GM12872 (cell line): ENCODE measurements around the gene SLC25A15.

Experiments
- TF ChIP-seq, protein P1 (sequence below): IDR thresholded peaks from 3 replicates; pipeline ENCODE4 v1.5.1; 2011; ENCODE audit warnings: low read depth, mild to moderate bottlenecking, low read length, moderate library complexity; ENCODE audit not compliant: insufficient read depth

Gene SLC25A15

DNA sequence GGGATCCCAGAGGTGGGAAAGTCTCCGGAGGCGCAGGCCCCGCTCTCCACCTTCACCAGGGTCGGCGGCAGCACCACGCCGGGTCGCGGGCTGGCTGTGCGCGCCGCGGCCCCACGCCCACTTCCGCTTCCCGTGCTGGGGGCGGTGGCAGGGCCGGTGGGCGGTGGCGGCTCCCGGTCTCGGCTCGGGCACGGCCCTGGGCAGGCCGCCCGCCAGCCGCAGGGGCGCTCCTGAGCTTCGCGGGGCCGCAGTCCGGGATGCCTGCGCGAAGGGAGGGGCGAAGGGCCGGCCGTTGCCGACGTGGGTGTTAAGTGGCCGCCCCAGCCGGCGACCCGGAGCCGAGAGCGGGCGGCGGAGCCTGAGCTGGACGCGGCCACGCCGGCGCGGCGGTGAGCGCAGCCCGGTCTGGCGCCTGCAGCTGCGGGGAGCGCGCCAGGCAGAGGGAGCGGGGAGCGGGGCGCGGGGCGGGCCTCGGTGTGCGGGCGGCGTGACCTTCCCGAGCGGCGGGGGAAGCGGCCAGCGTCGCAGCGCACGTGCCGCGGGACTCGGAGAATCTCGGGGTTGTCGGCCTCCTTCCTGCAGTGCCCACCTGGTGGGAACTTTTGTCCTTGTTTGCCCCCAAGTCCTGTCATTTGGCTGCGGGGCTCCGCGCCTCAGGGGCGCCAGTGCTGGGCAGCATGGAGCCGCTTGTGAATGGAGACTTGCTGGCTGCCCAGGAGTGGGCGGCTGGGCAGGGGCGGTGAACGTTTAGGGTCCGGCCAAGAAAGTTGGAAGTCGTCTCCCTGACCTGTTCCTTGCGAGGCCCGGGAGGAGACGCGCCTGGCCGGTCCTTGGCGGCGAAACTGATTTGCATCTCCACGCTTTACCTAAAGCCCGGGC, at the start of gene SLC25A15:
SLC25A15 (plus strand) TSS at position 337 of the 879 bp plus-strand sequence. CDS start 3,616 bp downstream, outside the sequence.
- TF ChIP-seq, protein P1, sequence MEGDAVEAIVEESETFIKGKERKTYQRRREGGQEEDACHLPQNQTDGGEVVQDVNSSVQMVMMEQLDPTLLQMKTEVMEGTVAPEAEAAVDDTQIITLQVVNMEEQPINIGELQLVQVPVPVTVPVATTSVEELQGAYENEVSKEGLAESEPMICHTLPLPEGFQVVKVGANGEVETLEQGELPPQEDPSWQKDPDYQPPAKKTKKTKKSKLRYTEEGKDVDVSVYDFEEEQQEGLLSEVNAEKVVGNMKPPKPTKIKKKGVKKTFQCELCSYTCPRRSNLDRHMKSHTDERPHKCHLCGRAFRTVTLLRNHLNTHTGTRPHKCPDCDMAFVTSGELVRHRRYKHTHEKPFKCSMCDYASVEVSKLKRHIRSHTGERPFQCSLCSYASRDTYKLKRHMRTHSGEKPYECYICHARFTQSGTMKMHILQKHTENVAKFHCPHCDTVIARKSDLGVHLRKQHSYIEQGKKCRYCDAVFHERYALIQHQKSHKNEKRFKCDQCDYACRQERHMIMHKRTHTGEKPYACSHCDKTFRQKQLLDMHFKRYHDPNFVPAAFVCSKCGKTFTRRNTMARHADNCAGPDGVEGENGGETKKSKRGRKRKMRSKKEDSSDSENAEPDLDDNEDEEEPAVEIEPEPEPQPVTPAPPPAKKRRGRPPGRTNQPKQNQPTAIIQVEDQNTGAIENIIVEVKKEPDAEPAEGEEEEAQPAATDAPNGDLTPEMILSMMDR = peak; percentile 43; the same call in 1 of the 3 replicates

DNA sequence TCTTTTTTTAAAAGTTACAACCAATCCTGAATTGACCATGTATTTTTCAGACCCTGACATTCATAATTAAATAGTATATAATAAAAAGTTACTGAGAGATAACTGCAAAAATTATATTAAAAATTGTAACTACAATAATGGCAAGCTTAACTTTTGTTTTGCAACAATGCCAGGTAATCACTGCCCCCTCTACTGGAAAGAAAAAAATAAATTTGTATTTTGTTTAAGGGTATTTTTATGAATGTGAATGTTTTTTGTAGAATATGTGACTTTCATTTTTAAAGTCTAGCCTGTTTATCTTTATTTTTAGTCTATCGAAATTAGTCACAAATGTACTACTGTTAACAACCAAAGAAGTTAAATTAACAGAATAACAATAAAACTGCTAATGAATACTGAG, 40.1 kb upstream of the SLC25A15 start:
- TF ChIP-seq, protein P1 = no peak

GRCh38 chr13:40755082-40755700, 34.2 kb upstream of the SLC25A15 start:
- TF ChIP-seq, protein P1 = no peak

- TF ChIP-seq, protein P1 = no peak
Measured at GRCh38 chr13:40756042-40756441, 33.4 kb upstream of the SLC25A15 start.

DNA sequence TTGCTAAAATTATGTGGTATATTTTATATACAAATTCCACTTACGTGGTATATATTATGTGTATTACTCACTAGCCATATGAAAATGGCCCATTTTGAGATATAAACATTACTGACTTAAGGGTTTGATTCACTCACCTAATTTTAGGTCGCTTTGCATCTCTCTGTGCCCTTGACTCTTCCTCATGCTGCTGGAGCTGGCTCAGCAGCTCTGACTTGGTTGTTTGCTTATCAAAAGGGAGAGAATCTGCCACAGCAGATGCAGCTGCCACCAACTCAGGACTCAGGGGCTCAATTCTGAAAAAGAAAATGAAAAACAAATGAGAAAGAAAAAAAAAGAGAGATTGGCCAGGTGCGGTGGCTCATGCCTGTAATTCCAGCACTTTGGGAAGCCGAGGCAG, 30.6 kb upstream of the SLC25A15 start:
- TF ChIP-seq, protein P1 = no peak

DNA sequence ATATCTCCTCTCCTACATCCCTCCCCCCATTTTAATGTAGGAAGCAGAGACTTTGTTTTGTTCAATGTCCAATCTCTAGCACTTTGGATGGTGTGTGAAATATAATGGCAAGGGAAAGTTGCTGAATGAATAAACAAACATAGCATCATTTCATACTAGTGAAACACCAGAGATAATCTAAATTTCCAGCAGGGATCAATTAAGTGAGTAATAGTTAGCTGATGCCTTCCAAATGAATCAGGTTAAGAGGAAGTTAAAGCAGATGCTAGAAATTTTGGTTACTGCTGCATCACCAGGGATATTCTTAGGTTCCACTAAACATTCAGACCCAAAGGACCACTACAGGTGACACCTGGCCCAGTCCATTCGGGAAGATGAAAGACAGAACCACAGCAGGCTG, 26.6 kb upstream of the SLC25A15 start:
- TF ChIP-seq, protein P1 = no peak

GRCh38 chr13:40764587-40765403, 24.6 kb upstream of the SLC25A15 start:
- TF ChIP-seq, protein P1 = no peak
